Endothelial cell of umbilical vein (primary cell): Measurements from ENCODE around the gene PCDH9. TPM values are rescaled to one million over a fixed set of nuclear protein-coding genes. Genes with fewer than 3 reads are reported as not detected.

ENCODE experiments used
- BruUV-seq: library from RNA; stranded (reverse); fragments of 400-500 nt; replicated peaks from 2 replicates; lab custom pipeline; 2021; lab: Mats Ljungman, UMichigan
- CTCF ChIA-PET: fragments of 300-600, 350-600 bp; sonication (Branson Sonifier 250); formaldehyde crosslinking; loops from one replicate; lab custom pipeline; 2021; ENCODE audit warnings: antibody characterized with exemption, inconsistent platforms; lab: Charles Lee
- POLR2A ChIA-PET: fragments of 300-600, 350-600 bp; sonication (Branson Sonifier 250); formaldehyde crosslinking; loops from one replicate; lab custom pipeline; 2021; ENCODE audit warnings: antibody characterized with exemption, inconsistent platforms; lab: Charles Lee
- DNase-seq: peaks from one replicate; pipeline ENCODE4 v3.0.0-alpha.2; 2011; ENCODE audit warnings: low read depth, low spot score
- FAIRE-seq: peaks from 2 replicates; lab custom pipeline; 2011; peaks lifted over from hg19 to GRCh38; lab: Jason Lieb, UNC
- H2AFZ ChIP-seq: 2 replicates; pipeline ENCODE4 v1.6.0; 2012; ENCODE audit warnings: low read depth, low read length, control low read depth, inconsistent platforms
- H3K27ac ChIP-seq: 2 replicates; pipeline ENCODE4 v1.5.1; 2011; ENCODE audit warnings: low read depth, mild to moderate bottlenecking, control low read depth, low read length, moderate library complexity; ENCODE audit not compliant: insufficient read depth
- H3K27me3 ChIP-seq, 2 experiments: 2 replicates each; pipeline versions ENCODE4 v1.6.0 to v1.6.1; 2011; ENCODE audit warnings: low read length in 2 of 2, mixed read lengths in 1 of 2; ENCODE audit not compliant: control insufficient read depth in 2 of 2, insufficient read depth in 2 of 2
- H3K36me3 ChIP-seq, 2 experiments: 2 replicates in 1 of 2; 3 replicates in 1 of 2; pipeline ENCODE4 v1.5.1; 2011; ENCODE audit warnings: low read length in 2 of 2, mild to moderate bottlenecking in 1 of 2, moderate library complexity in 1 of 2; ENCODE audit not compliant: control insufficient read depth in 2 of 2, insufficient read depth in 2 of 2; ENCODE audit errors: extremely low read depth in 1 of 2
- H3K4me1 ChIP-seq: 3 replicates; pipeline ENCODE4 v1.5.1; 2011; ENCODE audit warnings: mild to moderate bottlenecking, low read length; ENCODE audit not compliant: control insufficient read depth, insufficient read depth; ENCODE audit errors: extremely low read depth
- H3K4me2 ChIP-seq: 2 replicates; pipeline ENCODE4 v1.6.1; 2011; ENCODE audit warnings: low read length, control low read depth, mixed read lengths; ENCODE audit not compliant: insufficient read depth
- H3K4me3 ChIP-seq, 3 experiments: fragments of 200-600 bp in 1 of 3; sonication (generic), shearing (Covaris generic) in 1 of 3; replicated peaks in 1 of 3; 2 replicates each; pipeline ENCODE4 v1.5.1; 2011 to 2016; ENCODE audit warnings: control low read depth in 3 of 3, low read length in 3 of 3, mild to moderate bottlenecking in 2 of 3, inconsistent platforms in 1 of 3, low read depth in 1 of 3, moderate library complexity in 1 of 3; ENCODE audit not compliant: insufficient read depth in 1 of 3
- H3K79me2 ChIP-seq: 2 replicates; pipeline ENCODE4 v1.6.0; 2012; ENCODE audit warnings: low read length, inconsistent platforms; ENCODE audit not compliant: control insufficient read depth, insufficient read depth
- H3K9ac ChIP-seq: replicated peaks from 2 replicates; pipeline ENCODE3; 2011; ENCODE audit warnings: low read length, control low read depth; ENCODE audit not compliant: insufficient read depth; ENCODE audit errors: extremely low read depth
- H3K9me1 ChIP-seq: replicated peaks from 3 replicates; pipeline ENCODE4 v1.6.0; 2011; ENCODE audit warnings: mild to moderate bottlenecking, low read length; ENCODE audit not compliant: control insufficient read depth, insufficient read depth; ENCODE audit errors: extremely low read depth
- H3K9me3 ChIP-seq: replicated peaks from 2 replicates; pipeline ENCODE4 v1.5.1; 2012; ENCODE audit warnings: low read length, inconsistent platforms; ENCODE audit not compliant: control insufficient read depth, insufficient read depth
- H4K20me1 ChIP-seq: replicated peaks from 2 replicates; pipeline ENCODE3; 2011; ENCODE audit warnings: mild to moderate bottlenecking, low read length; ENCODE audit not compliant: control insufficient read depth, insufficient read depth; ENCODE audit errors: extremely low read depth
- CTCF ChIP-seq, 2 donors: IDR thresholded peaks; 1 replicate in 1 of 2; 2 replicates in 1 of 2; pipeline ENCODE4 v1.5.1; 2011; ENCODE audit warnings: low read length in 2 of 2, mild to moderate bottlenecking in 2 of 2, moderate library complexity in 2 of 2, control low read depth in 1 of 2, inconsistent platforms in 1 of 2, low read depth in 1 of 2; ENCODE audit not compliant: insufficient read depth in 1 of 2; ENCODE audit errors: extremely low read depth in 1 of 2
- EZH2 ChIP-seq: IDR thresholded peaks from 2 replicates; pipeline ENCODE4 v1.6.1; 2012; ENCODE audit warnings: borderline replicate concordance, low read depth, mild to moderate bottlenecking, moderate library complexity, low read length, inconsistent platforms; ENCODE audit not compliant: severe bottlenecking
- FOS ChIP-seq: IDR thresholded peaks from 2 replicates; pipeline ENCODE4 v1.6.1; 2011; ENCODE audit warnings: mild to moderate bottlenecking, low read length, moderate library complexity, borderline replicate concordance; ENCODE audit not compliant: insufficient read depth
- GATA2 ChIP-seq: IDR thresholded peaks from 2 replicates; pipeline ENCODE4 v1.7.0; 2011; ENCODE audit warnings: low read depth, mild to moderate bottlenecking, moderate library complexity, mixed read lengths, low read length; ENCODE audit not compliant: insufficient read length, insufficient read depth
- JUN ChIP-seq: IDR thresholded peaks from 2 replicates; pipeline ENCODE4 v1.6.1; 2011; ENCODE audit warnings: borderline replicate concordance, low read depth; ENCODE audit not compliant: insufficient read length, insufficient read depth
- MAX ChIP-seq: IDR thresholded peaks from 2 replicates; pipeline ENCODE4 v1.6.1; 2011; ENCODE audit not compliant: insufficient read depth, insufficient read length
- MYC ChIP-seq: IDR thresholded peaks from one replicate; pipeline ENCODE4 v1.6.1; 2011; ENCODE audit warnings: mild to moderate bottlenecking, low read depth, low read length
- POLR2A ChIP-seq: IDR thresholded peaks from 2 replicates; pipeline ENCODE4 v1.6.1; 2012; ENCODE audit warnings: low read depth, mild to moderate bottlenecking, control low read depth, low read length
- POLR2AphosphoS5 ChIP-seq: IDR thresholded peaks from 2 replicates; pipeline ENCODE4 v1.6.1; 2012; ENCODE audit warnings: low read depth, mild to moderate bottlenecking, control low read depth, low read length, moderate library complexity; ENCODE audit not compliant: insufficient read depth
- dilution Hi-C: fragments of 300-500 bp; cut with MboI; formaldehyde crosslinking; loops from one replicate; pipeline ENCODE4 v1.15.0; 2019; ENCODE audit warnings: low sequenced_read_pairs; ENCODE audit not compliant: extremely low pct_ligation_motif_present
- intact Hi-C: fragments of 100-400 bp; cut with micrococcal nuclease; formaldehyde crosslinking; loops from one replicate; pipeline ENCODE4 v1.10.0; 2022
- polyA plus RNA-seq, 4 experiments: library from polyadenylated mRNA; depleted of rRNA in 3 of 4; stranded (reverse) in 3 of 4; unstranded in 1 of 4; fragments of >200 nt; gene quantifications; 2 replicates each; pipeline versions ENCODE4 v1.2.1 to v1.2.3, GENCODE V29; 2011 to 2012; ENCODE audit warnings: missing spikeins in 1 of 4
- total RNA-seq: library from RNA; stranded (reverse); gene quantifications from 2 replicates; pipeline ENCODE4 v1.2.3, GENCODE V29; 2021

The PCDH9 gene
- total and polyA plus RNA-seq, 2 donors (not counting 3 experiments of a cell fraction or from before 2014, with no cell fraction given): 1.1 to 5.2 TPM

GRCh38 chr13:67167420-67167819, 62.7 kb downstream of the PCDH9 start:
- no peak for TF ChIP-seq MAX
- TF ChIP-seq EZH2: no peak
- TF ChIP-seq MYC: no peak
- TF ChIP-seq POLR2AphosphoS5: no peak
- TF ChIP-seq FOS: no peak
- no peak for TF ChIP-seq POLR2A
- TF ChIP-seq GATA2: no peak
- no peak for TF ChIP-seq JUN
- no peak for TF ChIP-seq CTCF (IDR thresholded peaks at IDR 0.05; ENCODE audit: extremely low read depth in 1 of 2, insufficient read depth in 1 of 2, low read depth in 1 of 2, low read length in 2 of 2)
- ChIA-PET POLR2A (no interaction called here), CTCF (no interaction called here)
- intact Hi-C loops (no loop called here), dilution Hi-C loops (no loop called here)
- FAIRE-seq: no peak
- Histone ChIP-seq H3K4me3 (no peak overlapping the region), H2AFZ (no peak overlapping the region), H3K27ac (no peak overlapping the region), H3K79me2 (no peaks in the 10 kb centered on the region), H3K9ac (no peak overlapping the region), H3K9me1 (no peaks in the 10 kb centered on the region), H3K4me2 (no peak overlapping the region), H3K9me3 (no peaks in the 10 kb centered on the region), H3K4me1 (no peaks in the 10 kb centered on the region), H3K27me3 (no peaks in the 10 kb centered on the region), H3K36me3 (no peaks in the 10 kb centered on the region), H4K20me1 (no peaks in the 10 kb centered on the region)
- BruUV-seq: no TSS peak
- DNase-seq: no peak
